GM20000 (cell line): ENCODE measurements around the gene CHRNB4.

ENCODE experiments used
- DNase-seq: peaks from one replicate; pipeline ENCODE4 v3.0.0; 2012; ENCODE audit warnings: low spot score
- TF ChIP-seq, protein P1 (sequence below): IDR thresholded peaks from 2 replicates; pipeline ENCODE4 v1.5.1; 2012; ENCODE audit warnings: mild to moderate bottlenecking, control low read depth; ENCODE audit errors: extremely low read depth, missing control alignments

CHRNB4 gene

DNA sequence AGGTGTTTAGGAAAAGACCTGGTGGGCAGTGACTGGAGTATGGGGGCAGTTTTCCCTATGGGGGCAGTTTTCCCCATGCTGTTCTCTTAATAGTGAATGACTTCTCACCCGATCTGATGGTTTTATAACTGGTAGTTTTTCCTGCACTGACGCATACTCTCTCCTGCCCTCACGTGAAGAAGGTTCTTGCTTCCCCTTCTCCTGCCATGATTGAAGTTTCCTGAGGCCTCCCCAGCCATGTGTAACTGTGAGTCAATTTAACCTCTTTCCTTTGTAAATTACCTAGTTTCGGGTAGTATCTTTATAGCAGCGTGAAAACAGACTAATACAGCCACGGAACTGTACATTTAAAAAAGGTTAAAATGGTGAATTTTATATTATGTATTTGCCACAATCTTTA, 25.0 kb upstream of the CHRNB4 start:
- TF ChIP-seq, protein P1, sequence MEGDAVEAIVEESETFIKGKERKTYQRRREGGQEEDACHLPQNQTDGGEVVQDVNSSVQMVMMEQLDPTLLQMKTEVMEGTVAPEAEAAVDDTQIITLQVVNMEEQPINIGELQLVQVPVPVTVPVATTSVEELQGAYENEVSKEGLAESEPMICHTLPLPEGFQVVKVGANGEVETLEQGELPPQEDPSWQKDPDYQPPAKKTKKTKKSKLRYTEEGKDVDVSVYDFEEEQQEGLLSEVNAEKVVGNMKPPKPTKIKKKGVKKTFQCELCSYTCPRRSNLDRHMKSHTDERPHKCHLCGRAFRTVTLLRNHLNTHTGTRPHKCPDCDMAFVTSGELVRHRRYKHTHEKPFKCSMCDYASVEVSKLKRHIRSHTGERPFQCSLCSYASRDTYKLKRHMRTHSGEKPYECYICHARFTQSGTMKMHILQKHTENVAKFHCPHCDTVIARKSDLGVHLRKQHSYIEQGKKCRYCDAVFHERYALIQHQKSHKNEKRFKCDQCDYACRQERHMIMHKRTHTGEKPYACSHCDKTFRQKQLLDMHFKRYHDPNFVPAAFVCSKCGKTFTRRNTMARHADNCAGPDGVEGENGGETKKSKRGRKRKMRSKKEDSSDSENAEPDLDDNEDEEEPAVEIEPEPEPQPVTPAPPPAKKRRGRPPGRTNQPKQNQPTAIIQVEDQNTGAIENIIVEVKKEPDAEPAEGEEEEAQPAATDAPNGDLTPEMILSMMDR: no peak
- no peak for DNase-seq

- TF ChIP-seq, protein P1: no peak
- no peak for DNase-seq
Observed at GRCh38 chr15:78663703-78664102, 22.7 kb upstream of the CHRNB4 start.

- DNase-seq: no peak
- TF ChIP-seq, protein P1: no peak
Observed at GRCh38 chr15:78662028-78662427, 21.0 kb upstream of the CHRNB4 start.

DNA sequence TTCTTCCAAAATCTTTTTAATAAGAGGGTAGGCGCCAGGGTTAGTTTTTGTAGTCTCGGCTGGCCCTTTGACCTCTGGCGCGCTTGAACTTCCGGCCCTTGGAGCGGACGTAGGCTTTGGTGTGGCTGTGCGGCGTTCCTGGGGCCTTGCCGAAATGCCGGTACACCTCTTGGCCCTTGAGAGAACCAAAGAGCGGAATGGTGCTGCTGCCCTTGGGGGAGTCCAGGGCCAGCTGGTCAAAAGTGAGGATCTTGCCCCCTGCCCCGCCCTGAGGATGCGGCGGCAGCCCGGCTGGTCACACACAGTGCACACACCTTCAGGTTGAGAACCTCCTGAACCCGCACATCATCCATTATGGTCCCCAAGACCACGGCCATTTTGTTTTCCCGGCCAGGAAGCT, 20.0 kb upstream of the CHRNB4 start:
- TF ChIP-seq, protein P1: no peak
- no peak for DNase-seq

DNA sequence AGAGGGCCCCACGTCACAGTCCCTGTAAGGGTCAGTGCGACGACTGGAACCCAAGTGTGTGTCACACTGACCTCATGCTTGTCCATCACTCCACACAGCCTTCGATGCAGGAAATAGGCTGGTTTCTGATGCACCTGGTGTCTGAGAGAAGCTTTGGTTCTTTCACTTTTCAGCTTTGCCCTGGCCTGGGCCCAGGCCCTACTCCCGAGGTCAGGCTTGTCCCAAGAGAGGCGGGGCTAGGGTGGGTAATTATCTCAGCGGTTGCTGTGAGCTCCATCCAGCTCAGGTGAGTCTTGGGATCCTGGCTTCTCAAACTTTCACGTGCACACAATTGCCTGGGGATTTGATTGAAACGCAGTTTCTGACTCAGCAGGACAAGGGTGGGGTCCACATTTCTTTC, 19.6 kb upstream of the CHRNB4 start:
- TF ChIP-seq, protein P1: no peak
- no peak for DNase-seq

- no peak for DNase-seq
- TF ChIP-seq, protein P1: no peak
Observed at GRCh38 chr15:78658823-78659222, 17.8 kb upstream of the CHRNB4 start.

- no peak for DNase-seq
Observed at GRCh38 chr15:78654272-78654671, 13.3 kb upstream of the CHRNB4 start.

More at GRCh38 chr15:78654272-78654671, 13.3 kb upstream of the CHRNB4 start:
- TF ChIP-seq, protein P1: no peak
